ENCODE data around the gene PAPPA2. TPM values are rescaled to one million over a fixed set of nuclear protein-coding genes. Genes with fewer than 3 reads are reported as not detected.

PAPPA2 gene
- total and polyA plus RNA-seq, 2 donors from 2014 or later: 4.9 to 93.5 TPM

- H3K4me3 ChIP-seq (ENCODE audit: low read length in 3 of 3): no peak overlapping the region
- intact Hi-C loops (cut with DNase I): no loop called here
- no peaks in the 10 kb centered on the region for H3K9me3 ChIP-seq (ENCODE audit: control insufficient read depth in 2 of 3, insufficient read depth in 1 of 3, low read length in 3 of 3)
- no peak overlapping the region for H3K9ac ChIP-seq (ENCODE audit: low read length in 3 of 3)
- no peaks in the 10 kb centered on the region for H3K4me1 ChIP-seq (ENCODE audit: control insufficient read depth in 2 of 3, insufficient read depth in 2 of 3, low read depth in 1 of 3, low read length in 3 of 3)
- H3K27me3 ChIP-seq (ENCODE audit: control insufficient read depth, insufficient read depth, low read length): no peaks in the 10 kb centered on the region
- H3K36me3 ChIP-seq (ENCODE audit: control insufficient read depth in 2 of 3, insufficient read depth in 3 of 3, low read length in 3 of 3): no peaks in the 10 kb centered on the region
- no peak for TF ChIP-seq CTCF (IDR thresholded peaks at IDR 0.05; ENCODE audit: borderline replicate concordance, extremely low read depth, insufficient read depth)
- FAIRE-seq (no peak), DNase-seq (no peak)
- H3K27ac ChIP-seq (ENCODE audit: low read depth in 2 of 2, low read length in 2 of 2): no peak overlapping the region
These were observed 82.2 kb downstream of the PAPPA2 start for GRCh38 chr1:176545034-176545639.

- no peak for FAIRE-seq
- no peak overlapping the region for H3K27ac ChIP-seq (ENCODE audit: low read depth in 2 of 2, low read length in 2 of 2)
- no peak for DNase-seq
- no peak overlapping the region for H3K4me3 ChIP-seq (ENCODE audit: low read length in 3 of 3)
- no peaks in the 10 kb centered on the region for H3K27me3 ChIP-seq (ENCODE audit: control insufficient read depth, insufficient read depth, low read length)
- TF ChIP-seq CTCF (IDR thresholded peaks at IDR 0.05; ENCODE audit: borderline replicate concordance, extremely low read depth, insufficient read depth): no peak
- H3K4me1 ChIP-seq (ENCODE audit: control insufficient read depth in 2 of 3, insufficient read depth in 2 of 3, low read depth in 1 of 3, low read length in 3 of 3): no peaks in the 10 kb centered on the region
- H3K36me3 ChIP-seq (ENCODE audit: control insufficient read depth in 2 of 3, insufficient read depth in 3 of 3, low read length in 3 of 3): no peaks in the 10 kb centered on the region
- intact Hi-C loops (cut with DNase I): no loop called here
- H3K9ac ChIP-seq (ENCODE audit: low read length in 3 of 3): no peak overlapping the region
- no peaks in the 10 kb centered on the region for H3K9me3 ChIP-seq (ENCODE audit: control insufficient read depth in 2 of 3, insufficient read depth in 1 of 3, low read length in 3 of 3)
These were observed 83.8 kb downstream of the PAPPA2 start for GRCh38 chr1:176546825-176547224.

GRCh38 chr1:176551146-176551545 is 88.2 kb downstream of the PAPPA2 start:
- H3K27ac ChIP-seq (ENCODE audit: low read depth in 2 of 2, low read length in 2 of 2): no peak overlapping the region
- FAIRE-seq (no peak), DNase-seq (no peak)
- no peak overlapping the region for H3K9ac ChIP-seq (ENCODE audit: low read length in 3 of 3)
- no peaks in the 10 kb centered on the region for H3K27me3 ChIP-seq (ENCODE audit: control insufficient read depth, insufficient read depth, low read length)
- no peaks in the 10 kb centered on the region for H3K4me1 ChIP-seq (ENCODE audit: control insufficient read depth in 2 of 3, insufficient read depth in 2 of 3, low read depth in 1 of 3, low read length in 3 of 3)
- H3K9me3 ChIP-seq (ENCODE audit: control insufficient read depth in 2 of 3, insufficient read depth in 1 of 3, low read length in 3 of 3): no peaks in the 10 kb centered on the region
- H3K36me3 ChIP-seq (ENCODE audit: control insufficient read depth in 2 of 3, insufficient read depth in 3 of 3, low read length in 3 of 3): no peaks in the 10 kb centered on the region
- intact Hi-C loops (cut with DNase I): loop anchor here (10.0 kb wide), 1 partner anchor 324 kb away; no protein-coding TSS in a partner anchor
- no peak overlapping the region for H3K4me3 ChIP-seq (ENCODE audit: low read length in 3 of 3)
- TF ChIP-seq CTCF (IDR thresholded peaks at IDR 0.05; ENCODE audit: borderline replicate concordance, extremely low read depth, insufficient read depth): no peak

Data from kidney (tissue), 14 donors.